Measurements from ENCODE around the gene ZNF584.
"Not testable (repeated sequence)": the region's sequence is repeated elsewhere in the genome, so short reads cannot be mapped to it uniquely, and the experiment has no call there.

The ZNF584 gene

GRCh38 chr19:58403920-58404478 is 4.5 kb upstream of the ZNF584 start:
- DNase-seq (ENCODE audit: low spot score), result not testable (repeated sequence)

DNA sequence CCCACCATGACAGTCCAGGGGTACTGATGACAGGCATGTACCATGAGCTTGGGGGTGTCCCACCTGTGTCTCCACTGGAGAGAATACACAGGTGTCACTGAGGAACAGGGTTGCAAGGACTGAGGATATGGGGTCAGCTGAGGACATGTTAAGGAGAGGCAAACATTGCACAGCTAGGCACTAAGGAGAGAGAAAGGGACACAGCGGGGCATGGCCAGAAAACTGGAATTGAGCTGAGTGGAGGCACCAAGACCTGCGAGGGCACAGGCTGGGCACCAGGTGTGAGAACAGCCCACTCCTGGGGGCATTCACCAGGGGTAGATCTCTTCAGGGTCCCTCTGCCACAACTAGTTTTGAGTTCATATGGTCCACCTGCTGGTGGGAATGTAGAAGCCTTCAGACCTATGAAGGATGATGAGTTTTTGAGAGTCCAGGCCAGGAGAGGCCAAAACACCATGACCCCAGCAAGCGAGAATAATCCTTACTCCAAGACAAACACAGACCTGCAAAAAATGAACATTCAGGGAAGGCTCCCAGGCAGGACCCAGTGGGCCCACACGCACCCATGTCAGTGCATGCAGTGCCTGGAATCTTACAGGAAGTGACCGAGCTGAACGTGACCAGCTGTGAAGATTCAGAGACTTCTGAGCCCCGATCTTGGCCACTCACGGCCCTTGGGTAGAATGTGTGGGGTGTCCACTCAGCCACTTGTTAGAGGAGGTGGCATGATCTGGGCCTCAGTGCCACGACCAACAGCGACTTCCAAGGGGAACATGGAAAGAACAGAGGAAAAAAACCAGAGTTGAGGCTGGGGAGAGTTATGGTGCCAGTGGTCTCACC is 1.4 kb upstream of the ZNF584 start:
- no peak for DNase-seq (ENCODE audit: low spot score)

DNA sequence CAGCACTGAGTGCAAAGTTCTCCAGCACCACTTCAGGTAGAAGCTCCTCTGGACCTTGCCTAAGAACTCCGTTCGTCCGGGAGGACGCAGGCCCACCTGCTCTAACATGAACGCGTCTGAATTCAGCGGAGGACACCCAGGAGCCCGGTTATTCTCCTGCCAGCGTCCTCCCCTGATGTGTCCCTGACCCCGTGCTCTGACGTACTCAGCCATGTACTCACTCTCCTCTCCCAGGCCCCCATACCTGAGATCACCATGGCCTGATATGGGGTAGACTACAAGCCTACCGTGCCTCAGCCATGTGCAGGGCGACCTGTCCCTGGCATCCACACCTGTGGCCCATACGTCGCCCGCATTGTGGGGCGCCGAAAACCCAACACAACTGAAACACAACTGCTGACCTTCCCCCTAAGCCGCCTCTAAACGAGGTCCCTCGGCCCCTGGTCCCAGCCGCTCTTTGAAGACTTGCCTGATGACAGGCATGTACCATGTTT is 744 bp upstream of the ZNF584 start:
- peak; percentile 43 for DNase-seq (ENCODE audit: low spot score)

DNA sequence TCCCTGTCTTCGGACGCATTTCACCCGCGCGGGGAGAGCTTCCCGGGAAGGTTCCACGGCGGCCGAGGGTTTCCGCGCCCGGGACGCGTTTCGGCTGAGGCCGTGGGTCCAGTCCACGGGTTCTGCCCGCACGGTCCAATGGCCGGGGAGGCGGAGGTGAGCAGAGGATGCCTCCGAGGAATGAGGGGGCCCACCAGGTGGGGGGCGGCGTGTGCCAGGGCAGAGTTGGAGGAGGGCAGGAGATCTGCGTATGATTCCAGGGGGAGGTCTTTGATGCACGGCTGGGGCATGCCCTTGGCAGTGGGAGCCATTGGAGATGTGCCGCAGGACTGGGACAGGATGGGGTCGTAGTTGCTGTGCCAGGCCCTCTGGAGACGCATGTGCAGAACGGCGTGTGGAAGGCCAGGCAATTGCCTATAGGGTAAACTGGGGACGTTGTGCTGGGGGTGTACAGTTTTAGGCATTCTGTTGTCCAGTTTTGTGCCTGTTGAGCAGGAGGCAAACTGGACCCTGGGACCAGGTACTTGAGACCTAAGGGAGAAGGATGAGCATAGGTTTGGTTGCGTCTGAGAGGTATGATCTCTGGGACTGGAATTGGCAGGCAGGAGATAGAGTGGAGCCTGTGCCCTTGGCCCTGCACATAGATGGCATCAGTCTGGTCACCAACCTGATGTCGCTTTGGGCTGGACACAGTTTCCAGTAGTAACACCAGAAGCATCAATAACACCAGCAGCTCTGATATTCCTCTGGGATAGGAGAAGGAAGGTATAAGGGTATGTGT is 751 bp downstream of the ZNF584 start:
- peak; percentile 52 for DNase-seq (ENCODE audit: low spot score)

GRCh38 chr19:58416604-58417003 is 8.2 kb downstream of the ZNF584 start:
- DNase-seq (ENCODE audit: low spot score), result no peak

DNA sequence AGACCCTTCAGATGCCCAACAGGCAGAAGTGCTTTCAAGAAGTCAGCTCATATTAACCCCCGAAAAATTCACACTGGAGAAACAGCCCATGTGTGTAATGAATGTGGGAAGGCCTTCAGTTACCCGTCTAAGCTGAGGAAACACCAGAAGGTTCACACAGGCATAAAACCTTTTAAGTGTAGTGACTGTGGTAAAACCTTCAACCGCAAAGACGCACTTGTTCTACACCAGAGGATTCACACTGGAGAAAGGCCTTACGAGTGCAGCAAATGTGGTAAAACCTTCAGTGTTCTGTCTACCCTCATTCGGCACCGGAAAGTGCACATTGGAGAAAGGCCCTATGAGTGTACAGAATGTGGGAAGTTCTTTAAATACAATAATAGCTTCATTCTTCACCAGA is 8.6 kb downstream of the ZNF584 start:
- no peak for DNase-seq (ENCODE audit: low spot score)

- DNase-seq (ENCODE audit: low spot score), result no peak
These were observed 20.2 kb downstream of the ZNF584 start for GRCh38 chr19:58428617-58429016.

GRCh38 chr19:58429745-58430144 is 21.3 kb downstream of the ZNF584 start:
- DNase-seq (ENCODE audit: low spot score), result no peak

DNA sequence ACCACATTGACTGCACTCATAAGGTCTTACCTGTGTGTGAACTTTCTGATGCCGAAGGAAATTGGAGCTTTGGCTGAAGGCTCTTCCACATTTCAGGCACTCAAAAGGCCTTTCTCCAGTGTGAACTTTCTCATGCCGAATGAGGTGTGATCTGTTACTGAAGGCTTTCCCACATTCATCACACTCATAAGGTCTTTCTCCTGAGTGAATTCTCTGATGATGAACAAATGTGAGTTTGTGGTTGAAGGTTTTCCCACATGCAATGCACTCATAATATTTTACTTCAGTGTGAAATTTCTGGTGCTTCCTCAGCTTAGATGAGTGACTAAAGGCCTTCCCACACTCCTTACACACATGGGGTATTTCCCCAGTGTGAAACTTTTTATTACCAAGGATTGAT is 25.8 kb downstream of the ZNF584 start:
- DNase-seq (ENCODE audit: low spot score), result no peak

- no peak for DNase-seq (ENCODE audit: low spot score)
These were observed 31.4 kb downstream of the ZNF584 start, which contains the start of gene ZNF132 for GRCh38 chr19:58439576-58440554. Gene ZNF132, minus strand, starts transcription at chr19:58440153. Its CDS starts 332 bp downstream, at chr19:58439821.

- DNase-seq (ENCODE audit: low spot score), result no peak
These were observed 32.1 kb downstream of the ZNF584 start for GRCh38 chr19:58440556-58440955.

- DNase-seq (ENCODE audit: low spot score), result not testable (repeated sequence)
These were observed 34.5 kb downstream of the ZNF584 start for GRCh38 chr19:58442986-58443385.

DNA sequence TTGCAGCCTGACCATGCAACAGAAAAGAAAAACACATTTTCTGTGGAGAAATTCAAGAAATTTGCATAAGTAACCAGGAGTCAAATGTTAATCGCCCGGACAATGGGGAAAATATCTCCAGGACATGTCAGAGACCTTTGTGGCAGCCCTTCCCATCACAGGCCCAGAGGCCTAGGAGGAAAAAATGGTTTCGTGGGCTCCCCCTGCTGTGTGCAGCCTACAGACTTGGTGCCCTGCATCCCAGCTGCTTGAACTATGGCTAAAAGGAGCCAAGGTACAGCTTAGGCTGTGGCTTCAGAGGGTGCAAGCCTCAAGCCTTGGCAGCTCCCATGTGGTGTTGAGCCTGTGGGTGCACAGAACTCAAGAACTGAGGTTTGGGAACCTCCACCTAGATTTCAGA is 40.4 kb downstream of the ZNF584 start:
- DNase-seq (ENCODE audit: low spot score), result not testable (repeated sequence)

GRCh38 chr19:58449980-58450379 is 41.5 kb downstream of the ZNF584 start:
- not testable (repeated sequence) for DNase-seq (ENCODE audit: low spot score)

DNA sequence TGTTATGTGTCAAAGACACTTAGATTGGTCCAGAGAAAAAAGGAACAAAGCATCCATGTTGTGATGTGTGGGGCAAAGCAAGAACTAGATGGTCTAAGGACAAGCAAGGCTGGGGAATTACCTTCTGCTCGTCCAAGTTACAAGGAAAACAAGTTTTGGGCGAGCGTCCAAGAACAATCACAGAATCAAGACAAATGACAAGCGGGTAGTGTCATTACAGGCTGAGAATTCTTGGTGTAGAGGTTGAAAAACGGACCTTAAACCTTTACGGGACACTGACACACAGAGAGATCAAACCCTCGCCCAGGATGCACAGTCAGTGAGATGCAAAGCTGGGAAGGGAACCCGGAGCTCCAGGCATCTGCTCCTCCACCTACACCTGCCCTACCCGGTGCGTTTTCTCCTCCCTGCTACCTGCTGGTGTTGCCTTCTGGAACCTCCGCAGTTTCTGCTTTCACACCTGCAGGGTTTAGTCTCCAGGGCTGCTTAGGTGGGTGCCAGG is 42.5 kb downstream of the ZNF584 start:
- no peak for DNase-seq (ENCODE audit: low spot score)

DNA sequence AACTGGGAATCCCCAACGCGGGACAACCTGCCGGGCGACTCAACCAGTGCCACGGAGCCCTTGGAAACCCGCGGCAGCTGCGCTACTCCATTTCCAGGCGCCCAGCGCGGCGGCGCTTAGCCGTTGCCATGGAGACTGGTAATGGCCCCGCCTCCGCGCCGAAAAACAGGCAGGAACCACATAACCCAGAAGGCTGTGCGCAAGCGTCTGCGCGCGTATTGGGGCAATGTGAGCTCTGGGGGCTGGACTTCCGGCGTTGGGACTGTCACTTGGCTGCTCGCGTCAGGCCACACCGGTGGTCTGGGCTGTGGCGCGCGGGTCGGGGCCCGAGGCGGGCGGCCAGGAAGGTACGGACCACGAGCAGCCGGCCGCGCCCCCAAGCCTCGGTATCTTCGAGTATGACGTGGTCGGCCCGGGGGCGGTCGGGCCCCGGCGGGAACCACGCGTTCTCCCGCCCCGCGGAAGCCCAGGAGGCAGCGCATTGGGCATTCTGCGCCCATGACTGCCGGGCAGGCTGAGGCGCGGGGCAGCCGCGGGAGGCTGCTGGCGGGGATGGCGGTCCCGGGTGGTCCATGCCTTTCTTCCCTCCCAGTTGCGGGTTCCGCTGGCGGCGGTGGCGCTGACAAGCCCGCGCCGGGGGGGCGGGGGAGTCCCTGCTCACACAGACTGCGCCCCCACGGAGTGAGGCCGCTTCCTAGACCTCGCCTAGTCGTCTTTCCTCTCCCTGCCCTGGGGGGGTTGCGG is 43.1 kb downstream of the ZNF584 start, which contains the start of gene ZNF324B:
ZNF324B (plus strand) TSS at position 265 of the 744 bp plus-strand sequence. CDS start 2,080 bp downstream, outside the sequence.
- peak; percentile 97 for DNase-seq (ENCODE audit: low spot score)

DNA sequence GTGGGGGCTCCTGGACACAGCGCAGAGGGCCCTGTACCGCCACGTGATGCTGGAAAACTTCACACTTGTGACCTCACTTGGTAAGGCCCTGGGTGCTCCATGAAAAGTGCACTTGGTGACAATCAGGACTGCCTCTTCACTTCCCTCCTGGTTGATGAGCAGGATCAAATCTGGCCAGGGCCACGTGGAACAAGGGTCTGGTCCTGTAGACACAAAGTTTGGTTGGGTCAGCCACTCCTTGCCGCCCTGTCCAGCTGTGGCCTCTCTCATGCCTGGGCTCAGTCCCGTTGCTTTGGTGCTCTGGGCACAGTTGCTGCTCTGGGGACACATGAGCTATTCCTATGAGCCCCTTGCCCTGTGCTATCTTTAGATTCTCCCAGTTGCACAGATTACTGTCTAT is 45.3 kb downstream of the ZNF584 start:
- no peak for DNase-seq (ENCODE audit: low spot score)

DNA sequence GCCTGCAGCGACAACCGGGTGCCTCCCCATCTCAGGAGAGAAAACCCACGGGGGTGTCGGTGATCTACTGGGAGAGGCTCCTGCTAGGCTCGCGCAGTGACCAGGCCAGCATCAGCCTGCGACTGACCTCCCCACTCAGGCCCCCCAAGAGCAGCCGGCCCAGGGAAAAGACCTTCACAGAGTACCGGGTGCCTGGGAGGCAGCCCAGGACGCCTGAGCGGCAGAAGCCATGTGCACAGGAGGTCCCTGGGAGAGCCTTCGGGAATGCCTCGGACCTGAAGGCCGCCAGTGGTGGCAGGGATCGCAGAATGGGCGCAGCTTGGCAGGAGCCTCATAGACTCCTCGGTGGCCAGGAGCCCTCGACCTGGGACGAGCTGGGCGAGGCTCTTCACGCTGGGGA is 46.9 kb downstream of the ZNF584 start:
- DNase-seq (ENCODE audit: low spot score), result no peak

DNA sequence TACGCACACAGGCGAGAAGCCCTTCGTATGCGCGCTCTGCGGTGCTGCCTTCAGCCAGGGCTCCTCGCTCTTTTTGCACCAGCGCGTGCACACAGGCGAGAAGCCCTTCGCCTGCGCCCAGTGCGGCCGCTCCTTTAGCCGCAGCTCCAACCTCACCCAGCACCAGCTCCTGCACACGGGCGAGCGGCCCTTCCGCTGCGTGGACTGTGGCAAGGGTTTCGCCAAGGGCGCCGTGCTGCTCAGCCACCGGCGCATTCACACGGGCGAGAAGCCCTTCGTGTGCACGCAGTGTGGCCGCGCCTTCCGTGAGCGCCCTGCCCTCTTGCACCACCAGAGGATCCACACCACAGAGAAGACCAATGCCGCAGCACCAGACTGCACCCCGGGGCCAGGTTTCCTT is 47.7 kb downstream of the ZNF584 start:
- no peak for DNase-seq (ENCODE audit: low spot score)

DNA sequence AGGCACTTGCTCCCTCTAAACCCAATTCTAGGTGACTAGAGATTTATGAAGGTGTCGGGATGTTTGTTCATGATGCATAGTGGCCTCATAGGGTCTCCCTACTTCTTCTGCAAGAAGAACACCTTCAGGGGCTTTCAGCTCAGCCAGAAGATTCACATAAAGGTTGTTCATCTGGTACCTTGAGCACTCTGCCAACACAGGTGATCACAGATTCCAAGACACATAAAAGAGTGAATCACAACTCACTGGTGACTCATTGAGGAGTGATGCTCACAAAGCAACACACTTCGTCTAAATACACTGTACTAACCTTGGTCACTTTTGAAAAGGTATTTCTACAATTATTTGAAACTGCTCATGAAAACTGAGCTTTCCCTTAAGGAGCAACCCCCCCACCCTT is 51.6 kb downstream of the ZNF584 start:
- no peak for DNase-seq (ENCODE audit: low spot score)
